ENCODE measurements around the gene PLD4. TPM values are rescaled to one million over a fixed set of nuclear protein-coding genes. Genes with fewer than 3 reads are reported as not detected.

The PLD4 gene
- total and polyA plus RNA-seq, 2 of the 8 experiments (the other 6 are each of a cell fraction or from before 2014, with no cell fraction given): 0.05 TPM; not detected in 1

- H3K79me1 ChIP-seq (ENCODE audit: low read depth, low read length): no peaks in the 10 kb centered on the region
- no peak overlapping the region for H3K27ac ChIP-seq (ENCODE audit: low read depth, low read length)
- no peaks in the 10 kb centered on the region; a peak in 1 of 8 replicates for H3K36me3 ChIP-seq (ENCODE audit: control insufficient read depth in 2 of 4, insufficient read depth in 4 of 4, low read length in 3 of 4)
- H3K4ac ChIP-seq (replicated peaks; ENCODE audit: insufficient read length, low read depth, low read length): no peak overlapping the region
- no peak overlapping the region for H2BK12ac ChIP-seq (ENCODE audit: low read depth, low read length)
- no peaks in the 10 kb centered on the region for H3K9me3 ChIP-seq (ENCODE audit: insufficient read depth in 2 of 2, low read depth in 1 of 2, low read length in 1 of 2)
- peaks cover 0 to 3% (median 0%) of the 10 kb centered on the region in 4 experiments; a peak in 1 of 7 replicates for H3K4me1 ChIP-seq (replicated peaks in 1 of 4; ENCODE audit: control insufficient read depth in 3 of 4, insufficient read depth in 4 of 4, low read length in 3 of 4)
- no peak overlapping the region for H3K14ac ChIP-seq (ENCODE audit: insufficient read length)
- FAIRE-seq (no peak), DNase-seq (ENCODE audit: low read depth in 1 of 2, low spot score in 2 of 2) (no peak)
- no peak overlapping the region for H3K56ac ChIP-seq (replicated peaks; ENCODE audit: insufficient read length, low read depth, low read length)
- no peak overlapping the region for H2BK120ac ChIP-seq (replicated peaks; ENCODE audit: low read depth, low read length)
- no peaks in the 10 kb centered on the region for H3K27me3 ChIP-seq (replicated peaks in 1 of 4; ENCODE audit: control insufficient read depth in 3 of 4, extremely low read depth in 1 of 4, insufficient read depth in 3 of 4, low read length in 3 of 4)
- CTCF ChIA-PET (ENCODE audit: partially characterized antibody): interaction anchor here (0.7 to 4.1 kb wide), 23 partner anchors 8 to 210 kb away, joined by 3 to 26 read pairs (median 5); partner anchors contain the start of gene PLD4
- H3K4me2 ChIP-seq (ENCODE audit: insufficient read depth in 1 of 2, low read depth in 2 of 2, low read length in 2 of 2): no peak overlapping the region
- H3K18ac ChIP-seq (ENCODE audit: extremely low read depth, low read length): no peak overlapping the region
- no peak overlapping the region for H2BK15ac ChIP-seq (ENCODE audit: low read length)
- no peak overlapping the region for H3K9ac ChIP-seq (replicated peaks in 1 of 4; ENCODE audit: extremely low read depth in 1 of 4, low read depth in 3 of 4, low read length in 3 of 4)
- no peaks in the 10 kb centered on the region for H3K79me2 ChIP-seq (ENCODE audit: control insufficient read depth in 1 of 2, insufficient read depth in 2 of 2, low read length in 2 of 2)
- H3K4me3 ChIP-seq (ENCODE audit: extremely low read depth in 1 of 4, insufficient read depth in 2 of 4, low read depth in 3 of 4, low read length in 4 of 4): no peak overlapping the region
- H2AK5ac ChIP-seq (ENCODE audit: low read depth, low read length): no peak overlapping the region
- no peak overlapping the region for H2AFZ ChIP-seq (ENCODE audit: low read length)
- TF ChIP-seq TEAD4 (IDR thresholded peaks at IDR 0.05; ENCODE audit: low read depth, low read length): no peak
- TF ChIP-seq JUND (IDR thresholded peaks at IDR 0.05; ENCODE audit: low read length): no peak
- TF ChIP-seq SUZ12 (IDR thresholded peaks at IDR 0.05; ENCODE audit: low read length): no peak
- TF ChIP-seq BCL11A (IDR thresholded peaks at IDR 0.05; ENCODE audit: low read depth in 2 of 2, low read length in 2 of 2): no peak
- H4K5ac ChIP-seq (ENCODE audit: insufficient read length, low read depth, low read length): no peak overlapping the region
- H4K20me1 ChIP-seq (replicated peaks in 1 of 2; ENCODE audit: control insufficient read depth in 1 of 2, insufficient read depth in 2 of 2, low read length in 2 of 2): peaks cover 1 to 2% of the 10 kb centered on the region in 2 experiments
- no peak overlapping the region for H2BK20ac ChIP-seq (ENCODE audit: low read length)
- H3K23ac ChIP-seq (ENCODE audit: insufficient read length): no peak overlapping the region
- H2BK5ac ChIP-seq (ENCODE audit: low read depth, low read length): no peak overlapping the region
- POLR2A ChIA-PET (ENCODE audit: partially characterized antibody): no interaction called here
- no peaks in the 10 kb centered on the region for H3K23me2 ChIP-seq (ENCODE audit: low read depth, low read length)
- 92% methylated on average over 33 of the region's 37 CpGs; no CpG with 5 or more reads in 1 of the 2 experiments for WGBS, 2 experiments (ENCODE audit: extremely low coverage in 1 of 2, insufficient coverage in 1 of 2, insufficient read length in 1 of 2, insufficient replicate concordance in 2 of 2, low coverage in 1 of 2, low lambda C conversion rate in 2 of 2, missing lambda C conversion rate in 1 of 2)
- peak overlapping the region; percentile 35 for H4K8ac ChIP-seq (ENCODE audit: extremely low read depth, insufficient read depth, low read length)
- no peak overlapping the region for H4K91ac ChIP-seq (replicated peaks; ENCODE audit: insufficient read length, low read length)
Observed at GRCh38 chr14:104897330-104898194, 27.1 kb upstream of the PLD4 start.

Data from H1 (cell line).